Left cardiac atrium (tissue), 4 donors: Measurements from ENCODE around the gene TIMM17B. TPM values are rescaled to one million over a fixed set of nuclear protein-coding genes. Genes with fewer than 3 reads are reported as not detected.

ENCODE experiments used
- ATAC-seq, 2 donors: fragments of 200-7000 bp; cut with Tn5 transposase; one replicate each; pipeline ENCODE4 v1.9.1; 2020; ENCODE audit warnings: mild to moderate bottlenecking in 2 of 2, moderate library complexity in 2 of 2
- DNase-seq: peaks from one replicate; pipeline ENCODE4 v3.0.0-alpha.2; 2020
- intact Hi-C, 2 donors: fragments of 100-400 bp; cut with DNase I; formaldehyde crosslinking; loops; one replicate each; pipeline versions ENCODE4 v1.14.1 to v1.15.1; 2022 to 2023
- long read RNA-seq: library from polyadenylated mRNA; unstranded; transcript quantifications from one replicate; pipeline ENCODE4 v2.0.0, GENCODE V29; 2021
- total RNA-seq, 2 donors: library from RNA; stranded (reverse); fragmentation: NEBNext Ultra II Directional; extraction: Animal tissue kit (Norgen Biotek cat#: 25700); gene quantifications; one replicate each; pipeline ENCODE4 v1.2.1, GENCODE V29; 2021
- donor health status: DM: no; HTN: yes; CAD: no.
- donor health status: DM: no; HTN: yes; CAD: no; lungs with severe emphysema.
- donor health status: DM: yes; HTN: yes; CAD: no.
- donor health status: Dilated cardiomyopathy.

The TIMM17B gene
- total RNA-seq = 10 to 100 TPM; 52.4 to 60.3 TPM
- long read RNA-seq, partial matches to known transcripts = 13 of 15 reads
- long read RNA-seq, other reads (novel, unspliced or antisense) = 1 of 15 reads

GRCh38 chrX:48897625-48898306, at the start of gene TIMM17B, which contains the start of gene PQBP1:
TIMM17B (minus strand) TSS chrX:48897768; CDS start chrX:48897749, 19 bp downstream.
PQBP1 (plus strand) TSS chrX:48897930; CDS start chrX:48898510, 580 bp downstream.
- peak; percentile 97 for ATAC-seq

GRCh38 chrX:48945517-48946348, 48.2 kb upstream of the TIMM17B start:
- intact Hi-C loops = no loop called here

More at GRCh38 chrX:48897625-48898306, at the start of gene TIMM17B, which contains the start of gene PQBP1:
- DNase-seq = peak; percentile 91
- intact Hi-C loops = loop anchor here in 1 of 2 donors (5.0 kb wide), 1 partner anchor 145 kb away; the partner anchor contains the start of gene TFE3

GRCh38 chrX:48942895-48943294, 45.3 kb upstream of the TIMM17B start:
- intact Hi-C loops = no loop called here
- DNase-seq (no peak), ATAC-seq (no peak)

More at GRCh38 chrX:48945517-48946348, 48.2 kb upstream of the TIMM17B start:
- DNase-seq (peak; percentile 55), ATAC-seq (peak; percentile 60 to 76)

GRCh38 chrX:48940404-48940955, 42.9 kb upstream of the TIMM17B start:
- DNase-seq = no peak
- no peak for ATAC-seq
- intact Hi-C loops = no loop called here

- DNase-seq (no peak), ATAC-seq (no peak)
- intact Hi-C loops = no loop called here
Observed at GRCh38 chrX:48939524-48940228, 42.1 kb upstream of the TIMM17B start.

- intact Hi-C loops = no loop called here
- DNase-seq (no peak), ATAC-seq (peak in 1 of 2 donors; percentile 16)
Observed at GRCh38 chrX:48938721-48939425, 41.3 kb upstream of the TIMM17B start.

GRCh38 chrX:48937054-48937907, 39.7 kb upstream of the TIMM17B start:
- DNase-seq (peak; percentile 53), ATAC-seq (peak; percentile 61 to 74)
- intact Hi-C loops = no loop called here

- intact Hi-C loops = no loop called here
- DNase-seq (no peak), ATAC-seq (no peak)
Observed at GRCh38 chrX:48936429-48937053, 39.0 kb upstream of the TIMM17B start.

GRCh38 chrX:48935301-48935670, 37.7 kb upstream of the TIMM17B start:
- intact Hi-C loops = no loop called here
- ATAC-seq = no peak
- no peak for DNase-seq

GRCh38 chrX:48934581-48935300, 37.2 kb upstream of the TIMM17B start:
- DNase-seq = no peak
- intact Hi-C loops = no loop called here

GRCh38 chrX:48933757-48934156, 36.2 kb upstream of the TIMM17B start:
- intact Hi-C loops = no loop called here
- no peak for DNase-seq
- ATAC-seq = no peak

More at GRCh38 chrX:48934581-48935300, 37.2 kb upstream of the TIMM17B start:
- ATAC-seq = no peak

- no peak for ATAC-seq
- no peak for DNase-seq
- intact Hi-C loops = no loop called here
Observed at GRCh38 chrX:48927736-48928382, 30.3 kb upstream of the TIMM17B start.

- no peak for DNase-seq
- no peak for ATAC-seq
- intact Hi-C loops = no loop called here
Observed at GRCh38 chrX:48927123-48927522, 29.6 kb upstream of the TIMM17B start.

- ATAC-seq (no peak), DNase-seq (no peak)
- intact Hi-C loops = no loop called here
Observed at GRCh38 chrX:48924270-48924669, 26.7 kb upstream of the TIMM17B start.

GRCh38 chrX:48923771-48924170, 26.2 kb upstream of the TIMM17B start:
- ATAC-seq (no peak), DNase-seq (no peak)
- intact Hi-C loops = no loop called here

- ATAC-seq (no peak), DNase-seq (no peak)
- intact Hi-C loops = no loop called here
Observed at GRCh38 chrX:48920718-48921104, 23.1 kb upstream of the TIMM17B start.
